Stimulated activated CD4-positive, alpha-beta T cell treated with anti-CD3 and anti-CD28 coated beads, Interleukin-1b, Interleukin-23, amount 100 ng/mL, for 48 hours (primary cell): ENCODE data around the gene RPP25.

Experiments used
- DNase-seq: peaks from one replicate; pipeline ENCODE4 v3.0.0-alpha.2; 2020

Gene RPP25

DNA sequence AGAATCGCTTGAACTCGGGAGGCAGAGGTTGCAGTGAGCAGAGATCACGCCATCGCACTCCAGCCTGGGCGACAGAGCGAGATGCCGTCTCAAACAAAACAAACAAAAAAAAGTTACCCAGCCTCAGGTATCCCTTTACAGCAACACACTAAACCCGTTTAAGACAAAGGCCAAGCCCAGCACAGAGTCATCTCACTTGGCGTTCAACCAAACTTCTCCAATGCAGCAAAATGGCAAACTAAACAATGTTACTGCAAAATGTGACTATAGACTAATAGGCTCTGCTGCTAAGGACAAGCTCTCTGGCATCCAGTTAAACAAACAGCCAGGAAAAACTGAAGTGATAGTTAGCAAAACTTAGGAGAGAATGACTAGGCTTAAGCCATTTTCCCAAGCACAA, 43.5 kb downstream of the RPP25 start:
- DNase-seq: no peak

DNA sequence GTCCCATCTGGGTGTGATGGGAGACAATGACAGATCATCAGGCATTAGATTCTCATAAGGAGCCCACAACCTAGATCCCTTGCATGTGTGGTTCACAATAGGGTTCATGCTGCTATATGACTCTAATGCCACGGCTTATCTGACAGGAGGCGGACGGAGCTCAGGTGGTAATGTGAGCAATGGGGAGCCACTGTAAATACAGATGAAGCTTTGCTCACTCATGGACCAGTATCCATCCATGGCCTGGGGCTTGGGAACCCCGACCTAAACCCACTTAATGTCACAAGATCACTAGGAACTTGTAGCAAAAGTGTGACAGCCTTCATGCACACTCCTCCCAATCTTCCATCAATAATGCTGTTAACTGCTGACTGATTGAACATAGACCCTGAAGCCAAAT, 47.9 kb downstream of the RPP25 start:
- no peak for DNase-seq

DNA sequence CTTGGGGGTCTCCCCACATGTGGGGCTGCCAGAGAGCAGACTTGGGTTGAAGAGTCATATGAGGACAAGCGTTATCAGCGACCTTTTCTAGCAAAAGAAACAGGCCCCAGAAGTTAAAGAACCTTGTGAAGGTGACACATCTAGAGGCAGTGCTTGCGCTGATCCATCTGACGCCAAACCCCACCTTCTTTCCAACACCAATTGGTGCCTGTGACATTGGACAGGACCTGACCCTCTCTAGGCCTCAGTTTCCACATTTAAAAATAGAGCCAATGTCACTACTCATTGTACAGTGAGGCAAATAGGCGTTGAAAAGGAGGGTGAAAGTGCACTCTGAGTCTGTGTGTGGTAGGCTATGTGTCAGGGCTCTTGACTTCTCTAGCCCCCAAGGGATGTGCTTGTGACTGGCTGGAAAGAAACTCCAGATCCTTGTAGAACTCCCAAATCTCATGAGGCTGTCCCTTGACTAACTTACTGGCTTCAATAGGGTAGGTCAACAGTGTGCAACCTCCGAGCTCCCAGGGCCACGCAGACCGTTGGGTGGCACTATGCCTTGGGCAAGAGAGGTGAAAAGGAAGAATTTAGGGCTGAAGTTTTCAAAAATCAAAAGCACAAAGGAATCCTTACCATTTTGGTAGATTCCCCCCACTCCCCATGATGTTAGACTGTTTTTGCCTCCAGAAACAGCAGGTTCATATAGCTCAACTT, 49.3 kb downstream of the RPP25 start:
- no peak for DNase-seq

DNA sequence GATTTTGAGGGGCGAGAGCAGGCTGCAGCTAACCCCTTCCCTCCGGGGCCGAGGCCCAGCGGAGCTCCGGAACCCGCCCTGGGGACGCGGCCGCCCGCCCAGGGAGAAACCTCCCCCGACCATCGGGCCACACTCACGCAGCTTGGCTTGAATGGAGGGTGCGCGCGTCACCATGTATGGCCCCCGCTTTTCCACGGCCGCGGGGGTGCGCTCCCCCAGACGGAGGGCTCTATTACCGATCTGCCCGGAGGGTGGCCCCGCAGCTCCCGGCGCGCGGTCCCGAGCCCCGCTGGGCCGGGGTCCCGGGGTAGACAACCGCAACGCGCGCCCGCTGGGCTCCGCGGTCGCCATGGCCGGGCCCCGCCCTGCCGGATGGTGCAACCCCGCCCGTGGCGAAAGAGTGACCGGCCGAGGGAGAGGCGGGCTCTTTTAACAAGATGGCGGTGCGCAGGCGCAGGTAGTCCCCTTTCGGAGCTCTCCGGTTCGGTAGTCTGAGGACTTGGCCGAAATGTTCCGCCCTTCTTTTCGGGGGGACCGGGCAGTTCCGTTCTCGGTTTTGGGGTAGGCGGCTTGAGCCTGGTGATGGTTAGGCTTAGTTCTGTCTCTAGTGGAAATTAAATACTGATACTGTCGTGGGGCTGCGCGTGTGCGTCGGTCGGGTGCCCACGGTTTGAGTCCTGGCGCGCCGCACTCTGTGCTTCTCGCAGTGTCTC, 50.0 kb downstream of the RPP25 start, which contains the start of gene FAM219B:
FAM219B (minus strand) TSS at position 402 of the 713 bp plus-strand sequence; CDS start at position 351, 51 bp downstream.
- peak; percentile 72 for DNase-seq

DNA sequence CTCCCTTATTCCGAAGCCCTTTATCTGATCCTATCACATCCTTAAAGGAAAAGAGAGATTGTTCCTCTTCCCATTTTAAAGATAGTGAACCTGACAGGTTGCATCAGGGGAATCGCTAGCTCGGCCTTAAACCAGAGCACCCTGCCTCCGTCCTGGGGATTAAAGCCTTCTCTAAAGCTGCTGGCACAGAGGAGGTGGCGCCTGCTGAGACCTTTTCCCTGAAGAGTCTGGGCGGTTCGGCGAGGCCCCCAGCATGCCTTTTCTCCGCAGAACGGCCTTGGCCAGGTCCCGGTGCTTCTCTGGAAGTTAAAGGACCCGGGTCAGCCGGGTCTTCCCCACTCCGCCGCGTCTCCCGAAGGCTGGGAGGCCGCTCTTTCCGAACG, 50.5 kb downstream of the RPP25 start:
- DNase-seq: peak; percentile 19
